Immature natural killer cell (primary cell): ENCODE data around the gene CD300LB. TPM values are rescaled to one million over a fixed set of nuclear protein-coding genes. Genes with fewer than 3 reads are reported as not detected.

Source experiments
- DNase-seq, 3 donors: peaks; one replicate each; pipeline ENCODE4 v3.0.0; 2022; ENCODE audit warnings: mixed read lengths in 1 of 3
- H3K27ac Mint-ChIP-seq, 6 donors: one replicate each; pipeline ENCODE4 v1.8.0; 2020; ENCODE audit warnings: mixed read lengths in 6 of 6, mild to moderate bottlenecking in 5 of 6, inconsistent platforms in 4 of 6, moderate library complexity in 3 of 6
- H3K27me3 Mint-ChIP-seq, 3 donors: one replicate each; pipeline ENCODE4 v1.8.0; 2020 to 2021; ENCODE audit warnings: low read depth in 3 of 3, mild to moderate bottlenecking in 3 of 3, mixed read lengths in 3 of 3, moderate library complexity in 3 of 3, inconsistent platforms in 1 of 3
- H3K36me3 Mint-ChIP-seq, 3 donors: one replicate each; pipeline ENCODE4 v1.8.0; 2020; ENCODE audit warnings: mixed read lengths in 3 of 3, inconsistent platforms in 2 of 3, mild to moderate bottlenecking in 2 of 3
- H3K4me1 Mint-ChIP-seq, 2 donors: one replicate each; pipeline ENCODE4 v1.8.0; 2020; ENCODE audit warnings: inconsistent platforms in 2 of 2, mild to moderate bottlenecking in 2 of 2, mixed read lengths in 2 of 2, moderate library complexity in 1 of 2
- H3K4me3 Mint-ChIP-seq, 5 donors: one replicate each; pipeline ENCODE4 v1.8.0; 2020; ENCODE audit warnings: mild to moderate bottlenecking in 5 of 5, mixed read lengths in 5 of 5, inconsistent platforms in 3 of 5, moderate library complexity in 3 of 5
- H3K9me3 Mint-ChIP-seq, 6 donors: one replicate each; pipeline ENCODE4 v1.8.0; 2020; ENCODE audit warnings: mild to moderate bottlenecking in 6 of 6, mixed read lengths in 6 of 6, inconsistent platforms in 4 of 6, moderate library complexity in 3 of 6
- polyA plus RNA-seq, 3 donors: library from polyadenylated mRNA; unstranded; fragments of 300-500 nt; fragmentation: Illumina TruSeq; gene quantifications; one replicate each; pipeline ENCODE4 v1.2.3, GENCODE V29; 2021

Gene CD300LB
- polyA plus RNA-seq, 3 donors from 2014 or later = 4.2 to 6.3 (median 5.5) TPM

GRCh38 chr17:74473294-74473693 lies 58.0 kb downstream of the CD300LB start:
- Mint-ChIP-seq H3K27me3 (peaks cover 11 to 22% (median 22%) of the 10 kb centered on the region in 3 donors), H3K27ac (peak overlapping the region in 4 of 6 donors; percentile 97 to 99 (median 98)), H3K9me3 (peaks cover 0 to 2% (median 0%) of the 10 kb centered on the region in 6 donors), H3K36me3 (peaks cover 52 to 86% (median 61%) of the 10 kb centered on the region in 3 donors), H3K4me3 (no peak overlapping the region), H3K4me1 (peaks cover 89 to 92% of the 10 kb centered on the region in 2 donors)
- DNase-seq = no peak

GRCh38 chr17:74472890-74473289 lies 58.4 kb downstream of the CD300LB start:
- Mint-ChIP-seq H3K4me1 (peaks cover 85 to 88% of the 10 kb centered on the region in 2 donors), H3K9me3 (peaks cover 0 to 2% (median 0%) of the 10 kb centered on the region in 6 donors), H3K4me3 (no peak overlapping the region), H3K27ac (peak overlapping the region in 4 of 6 donors; percentile 97 to 99 (median 98)), H3K36me3 (peaks cover 52 to 82% (median 57%) of the 10 kb centered on the region in 3 donors), H3K27me3 (peaks cover 11 to 22% (median 22%) of the 10 kb centered on the region in 3 donors)
- no peak for DNase-seq

GRCh38 chr17:74471341-74471740 lies 59.9 kb downstream of the CD300LB start:
- Mint-ChIP-seq H3K4me1 (peaks cover 73% of the 10 kb centered on the region in 2 donors), H3K27me3 (peaks cover 11 to 26% (median 22%) of the 10 kb centered on the region in 3 donors), H3K27ac (peak overlapping the region in 4 of 6 donors; percentile 97 to 99 (median 98)), H3K4me3 (no peak overlapping the region), H3K9me3 (peaks cover 0 to 2% (median 0%) of the 10 kb centered on the region in 6 donors), H3K36me3 (peaks cover 49 to 74% (median 50%) of the 10 kb centered on the region in 3 donors)
- DNase-seq = peak in 1 of 3 donors; percentile 52

Other genes starting within 250 kb of the CD300LB start
- gene KIF19, start 205.2 kb downstream of the CD300LB start, polyA plus RNA-seq = 1 to 10 TPM; 1.9 to 6.1 (median 4.1) TPM
- gene BTBD17, start 169.6 kb downstream of the CD300LB start, polyA plus RNA-seq = under 1 TPM in 1 of 3 donors, not detected in 2; 0.21 TPM
- gene GPR142, start 164.0 kb downstream of the CD300LB start, polyA plus RNA-seq = under 1 TPM in 1 of 3 donors, not detected in 2; 0.49 TPM
- 1 to 10 TPM in 1 of 3 donors, under 1 TPM in 1, not detected in 1; 0.89 to 3.2 TPM for gene GPRC5C, start 99.4 kb downstream of the CD300LB start, polyA plus RNA-seq
- 100 to 1,000 TPM; 357 to 514 (median 505) TPM for gene CD300A, start 64.8 kb downstream of the CD300LB start, polyA plus RNA-seq
- 10 to 100 TPM; 14.4 to 37.4 (median 21.2) TPM for gene CD300C, start 14.6 kb upstream of the CD300LB start, polyA plus RNA-seq
- gene CD300H, start 36.0 kb upstream of the CD300LB start, polyA plus RNA-seq = 1 to 10 TPM in 2 of 3 donors, not detected in 1; 3.2 to 6.4 TPM
- gene CD300LD, start 60.8 kb upstream of the CD300LB start, polyA plus RNA-seq = not detected
- gene CD300E, start 92.3 kb upstream of the CD300LB start, polyA plus RNA-seq = under 1 TPM in 2 of 3 donors, not detected in 1; 0.28 to 0.79 TPM
- 1 to 10 TPM; 1.9 to 4.2 (median 2.0) TPM for gene CD300LF, start 181.4 kb upstream of the CD300LB start, polyA plus RNA-seq
- gene RAB37, start 205.8 kb upstream of the CD300LB start, polyA plus RNA-seq = 100 to 1,000 TPM; 208 to 218 (median 212) TPM
- 1,000 to 10,000 TPM in 1 of 3 donors, 100 to 1,000 TPM in 2; 566 to 1,121 (median 751) TPM for gene NHERF1, start 217.2 kb upstream of the CD300LB start, polyA plus RNA-seq
- 10 to 100 TPM in 1 of 3 donors, 1 to 10 TPM in 2; 4.3 to 11.2 (median 6.3) TPM for gene NAT9, start 244.9 kb upstream of the CD300LB start, polyA plus RNA-seq